ENCODE measurements around the gene ACOT11.

ACOT11 gene

DNA sequence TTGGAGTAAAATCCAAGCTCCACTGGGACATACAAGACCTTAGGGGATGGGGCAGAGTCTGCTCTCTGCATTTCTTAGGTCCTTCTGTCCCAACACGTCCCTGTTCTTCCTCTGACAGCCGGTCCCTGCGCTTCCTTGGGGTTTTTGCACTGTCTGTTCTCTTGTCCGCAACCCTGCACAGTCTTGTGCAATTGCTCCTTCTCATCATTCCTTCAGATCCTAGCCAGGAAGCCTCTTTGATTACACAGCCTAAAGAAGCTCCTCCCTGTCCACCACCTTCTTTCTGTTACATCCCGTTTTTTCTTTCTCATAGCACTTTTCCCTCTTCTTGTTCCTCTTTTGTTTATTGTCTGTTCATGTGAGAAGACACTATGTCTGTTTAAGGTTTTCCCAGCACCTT is 19.9 kb downstream of the ACOT11 start:
- H3K4me3 ChIP-seq (ENCODE audit: low read depth, low read length), result no peak overlapping the region
- TF ChIP-seq, protein P1, sequence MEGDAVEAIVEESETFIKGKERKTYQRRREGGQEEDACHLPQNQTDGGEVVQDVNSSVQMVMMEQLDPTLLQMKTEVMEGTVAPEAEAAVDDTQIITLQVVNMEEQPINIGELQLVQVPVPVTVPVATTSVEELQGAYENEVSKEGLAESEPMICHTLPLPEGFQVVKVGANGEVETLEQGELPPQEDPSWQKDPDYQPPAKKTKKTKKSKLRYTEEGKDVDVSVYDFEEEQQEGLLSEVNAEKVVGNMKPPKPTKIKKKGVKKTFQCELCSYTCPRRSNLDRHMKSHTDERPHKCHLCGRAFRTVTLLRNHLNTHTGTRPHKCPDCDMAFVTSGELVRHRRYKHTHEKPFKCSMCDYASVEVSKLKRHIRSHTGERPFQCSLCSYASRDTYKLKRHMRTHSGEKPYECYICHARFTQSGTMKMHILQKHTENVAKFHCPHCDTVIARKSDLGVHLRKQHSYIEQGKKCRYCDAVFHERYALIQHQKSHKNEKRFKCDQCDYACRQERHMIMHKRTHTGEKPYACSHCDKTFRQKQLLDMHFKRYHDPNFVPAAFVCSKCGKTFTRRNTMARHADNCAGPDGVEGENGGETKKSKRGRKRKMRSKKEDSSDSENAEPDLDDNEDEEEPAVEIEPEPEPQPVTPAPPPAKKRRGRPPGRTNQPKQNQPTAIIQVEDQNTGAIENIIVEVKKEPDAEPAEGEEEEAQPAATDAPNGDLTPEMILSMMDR (IDR thresholded peaks at IDR 0.05; ENCODE audit: low read depth, low read length), result no peak

DNA sequence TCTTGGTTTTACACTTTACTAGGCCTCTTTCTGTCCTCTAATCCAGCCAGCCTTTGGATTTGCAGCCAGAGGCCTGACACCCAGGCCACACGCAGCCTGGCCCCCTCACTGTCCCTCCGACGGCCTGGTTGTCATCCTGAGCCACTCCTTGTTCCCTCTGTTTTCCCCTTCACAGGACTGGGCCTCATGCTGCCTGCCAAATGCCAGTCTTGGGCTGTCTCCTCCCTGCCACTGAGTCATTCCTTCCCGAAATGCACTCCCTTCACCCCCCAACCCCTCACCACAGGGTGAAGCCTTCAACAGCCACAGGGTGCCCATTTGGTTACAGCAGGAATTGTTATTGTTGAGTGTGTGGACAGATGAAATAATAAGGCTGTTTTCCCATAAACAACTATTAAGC is 21.3 kb downstream of the ACOT11 start:
- TF ChIP-seq, protein P1 (IDR thresholded peaks at IDR 0.05; ENCODE audit: low read depth, low read length), result no peak
- no peak overlapping the region for H3K4me3 ChIP-seq (ENCODE audit: low read depth, low read length)

DNA sequence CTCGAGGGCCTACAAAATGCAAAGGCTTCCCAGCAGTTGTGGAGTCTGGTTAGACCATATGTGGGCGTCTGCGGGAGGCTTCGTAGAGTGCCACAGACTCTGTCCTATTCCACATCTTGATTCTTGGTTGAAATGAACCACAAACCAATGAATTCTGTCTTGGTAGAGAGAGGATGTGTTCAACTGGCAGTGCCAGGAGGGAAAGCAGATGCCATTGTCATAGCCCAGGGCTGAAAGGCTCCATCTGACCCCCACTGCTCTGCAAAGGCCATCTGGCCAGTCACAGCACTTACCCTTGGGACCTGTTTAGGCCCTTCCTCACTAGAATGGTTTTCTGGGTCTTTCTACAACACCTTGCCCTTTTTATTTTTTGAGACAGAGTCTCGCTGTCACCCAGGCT is 22.1 kb downstream of the ACOT11 start:
- TF ChIP-seq, protein P1 (IDR thresholded peaks at IDR 0.05; ENCODE audit: low read depth, low read length), result no peak
- H3K4me3 ChIP-seq (ENCODE audit: low read depth, low read length), result no peak overlapping the region

DNA sequence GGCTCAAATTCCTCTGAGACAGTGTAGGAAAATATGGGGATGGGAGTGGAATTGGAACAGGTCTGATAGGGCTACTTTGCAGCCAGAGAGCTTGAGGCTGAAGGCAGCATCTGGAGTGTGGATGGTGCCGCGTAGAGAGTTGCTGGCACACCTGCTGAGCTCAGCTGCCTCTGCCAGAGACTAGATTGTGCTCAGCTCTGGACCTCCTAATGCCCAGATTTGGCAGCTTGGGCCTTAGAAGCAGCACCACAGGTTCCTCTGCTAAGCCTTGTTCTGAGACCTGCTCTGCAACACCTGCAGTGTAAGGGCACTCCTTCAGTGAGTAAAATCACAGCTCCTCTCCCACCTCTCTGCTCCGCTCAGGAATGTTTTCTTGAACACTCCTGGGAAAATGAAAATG is 23.3 kb downstream of the ACOT11 start:
- TF ChIP-seq, protein P1 (IDR thresholded peaks at IDR 0.05; ENCODE audit: low read depth, low read length), result no peak
- no peak overlapping the region for H3K4me3 ChIP-seq (ENCODE audit: low read depth, low read length)

DNA sequence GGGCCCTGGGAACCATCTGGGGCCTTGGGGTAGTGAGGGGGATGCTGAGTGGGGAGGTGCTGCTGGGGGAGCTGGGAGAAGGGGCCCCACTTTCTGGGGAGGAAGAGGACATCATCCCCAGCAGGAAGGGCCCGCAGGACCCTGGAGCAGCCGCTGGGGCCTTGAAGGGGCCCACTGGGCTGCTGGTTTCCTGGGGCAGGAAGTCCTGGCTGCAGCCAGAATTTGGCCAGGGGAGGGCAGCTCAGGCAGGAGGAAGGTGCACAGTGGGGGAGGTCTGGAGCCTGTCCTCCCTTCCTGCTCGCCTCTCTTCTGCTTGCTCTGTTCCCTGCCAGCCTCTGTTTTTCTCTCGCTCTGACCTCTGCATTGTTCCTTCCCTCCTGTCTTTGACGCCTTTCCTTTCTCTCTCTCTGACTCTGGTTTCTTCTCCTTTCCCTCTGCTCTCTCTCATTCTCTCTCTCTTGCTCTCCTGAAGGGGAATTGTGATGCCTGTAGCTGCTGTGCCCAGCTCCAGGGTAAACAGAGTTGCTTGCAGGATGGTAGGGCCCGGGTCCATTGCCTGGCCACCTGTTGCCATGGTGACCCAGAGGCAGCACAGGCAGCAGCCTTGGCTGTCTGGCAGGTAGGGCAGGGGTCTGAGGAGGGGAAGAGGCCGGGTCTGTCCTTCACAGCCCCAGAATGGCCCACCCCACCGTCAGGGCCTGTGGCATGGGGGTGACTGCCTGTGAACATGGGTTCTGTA is 23.9 kb downstream of the ACOT11 start:
- H3K4me3 ChIP-seq (ENCODE audit: low read depth, low read length), result no peak overlapping the region
- TF ChIP-seq, protein P1 (IDR thresholded peaks at IDR 0.05; ENCODE audit: low read depth, low read length), result no peak

DNA sequence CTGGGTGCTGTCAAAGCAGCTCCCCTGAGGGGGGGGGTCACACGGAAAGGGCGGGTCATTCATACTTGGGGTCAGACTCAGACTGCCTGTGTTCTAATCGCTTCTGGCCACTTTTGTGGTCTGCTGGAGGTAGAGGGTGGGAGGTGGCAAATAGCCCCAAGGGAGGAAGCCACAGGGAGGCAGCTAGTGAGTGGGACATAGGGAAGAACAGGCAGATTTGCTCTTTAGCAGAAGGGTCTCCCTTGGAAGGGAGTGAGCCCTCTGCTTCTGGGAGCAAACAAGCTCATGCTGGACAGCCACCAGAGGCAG is 24.5 kb downstream of the ACOT11 start:
- TF ChIP-seq, protein P1 (IDR thresholded peaks at IDR 0.05; ENCODE audit: low read depth, low read length), result no peak
- H3K4me3 ChIP-seq (ENCODE audit: low read depth, low read length), result no peak overlapping the region

DNA sequence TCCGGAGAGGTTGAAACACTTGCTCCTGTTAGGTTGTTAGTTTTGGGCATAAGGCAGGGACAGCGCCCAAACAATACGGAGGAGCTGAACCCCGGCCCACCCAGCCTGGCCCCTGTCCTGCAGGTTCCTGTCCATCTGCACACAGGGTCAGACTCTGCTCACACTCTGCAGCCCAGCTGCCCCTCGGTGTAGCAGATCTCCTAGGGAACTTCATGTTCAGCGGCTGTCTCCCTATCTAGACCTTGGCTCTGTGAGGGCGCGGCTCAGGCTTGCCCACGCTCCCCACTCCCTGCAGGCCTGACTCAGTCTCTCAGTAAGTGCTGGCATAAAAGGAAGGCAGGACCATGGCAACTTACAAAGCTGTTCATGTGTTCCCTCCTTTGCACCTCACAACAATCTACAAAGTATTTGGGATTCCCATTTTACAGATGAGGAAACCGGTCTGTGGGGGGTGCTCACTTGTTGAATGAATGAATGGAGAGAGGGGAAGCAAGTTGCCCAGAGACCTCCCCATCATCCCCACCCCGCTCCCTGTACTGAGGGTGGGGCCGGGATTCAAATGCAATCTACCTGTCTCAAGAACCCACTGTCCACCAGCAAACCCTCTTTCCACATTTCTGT is 26.2 kb downstream of the ACOT11 start:
- TF ChIP-seq, protein P1 (IDR thresholded peaks at IDR 0.05; ENCODE audit: low read depth, low read length), result no peak
- H3K4me3 ChIP-seq (ENCODE audit: low read depth, low read length), result no peak overlapping the region

Measured in WI38 (cell line).